Choroid plexus epithelial cell (primary cell): ENCODE measurements around the gene WDR74.
"Not testable (repeated sequence)": the region's sequence is repeated elsewhere in the genome, so short reads cannot be mapped to it uniquely, and the experiment has no call there.

Experiments
- DNase-seq: peaks from one replicate; pipeline ENCODE4 v3.0.0-alpha.2; 2010; ENCODE audit warnings: low read depth
- H3K4me3 ChIP-seq: 2 replicates; pipeline ENCODE4 v1.5.1; 2011; ENCODE audit warnings: low read depth, mild to moderate bottlenecking, control low read depth, low read length, moderate library complexity
- TF ChIP-seq, protein P1 (sequence below): conservative IDR thresholded peaks from 2 replicates; pipeline ENCODE4 v1.5.1; 2011; ENCODE audit warnings: low read depth, mild to moderate bottlenecking, control low read depth, inconsistent platforms, low read length, moderate library complexity

WDR74 gene

DNA sequence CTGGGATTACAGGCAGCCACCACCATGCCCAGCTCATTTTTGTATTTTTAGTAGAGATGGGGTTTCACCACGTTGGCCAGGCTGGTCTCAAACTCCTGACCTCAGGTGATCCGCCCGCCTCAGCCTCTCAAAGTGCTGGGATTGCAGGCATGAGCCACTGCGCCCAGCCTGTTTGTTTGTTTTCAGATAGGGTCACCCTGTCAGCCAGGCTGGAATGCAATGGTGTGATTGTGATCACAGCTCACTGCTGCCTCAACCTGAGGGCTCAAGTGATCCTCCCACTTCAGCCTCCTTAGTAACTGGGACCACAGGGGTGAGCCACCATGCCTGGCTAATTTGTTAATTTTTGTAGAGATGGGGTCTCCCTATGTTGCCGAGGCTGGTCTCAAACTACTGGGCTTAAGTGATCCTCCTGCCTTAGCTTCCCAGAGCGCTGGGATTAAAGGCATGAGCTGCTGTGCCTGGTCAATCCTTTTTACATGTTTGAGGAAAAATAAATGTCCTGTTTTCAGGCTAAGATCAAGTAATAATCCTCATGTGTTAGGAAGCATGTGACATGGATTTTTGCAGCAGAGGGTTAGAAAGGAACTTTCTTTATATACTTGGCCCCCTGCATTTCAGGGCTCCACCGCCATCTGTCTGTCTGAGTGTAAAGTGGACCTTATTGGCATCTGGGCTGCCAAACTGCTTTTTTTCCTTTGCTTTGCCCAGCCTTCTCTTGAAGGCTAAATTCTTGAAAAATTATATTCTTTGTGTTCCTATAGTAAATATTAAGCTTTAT lies 36.5 kb upstream of the WDR74 start:
- H3K4me3 ChIP-seq: no peak overlapping the region
- TF ChIP-seq, protein P1, sequence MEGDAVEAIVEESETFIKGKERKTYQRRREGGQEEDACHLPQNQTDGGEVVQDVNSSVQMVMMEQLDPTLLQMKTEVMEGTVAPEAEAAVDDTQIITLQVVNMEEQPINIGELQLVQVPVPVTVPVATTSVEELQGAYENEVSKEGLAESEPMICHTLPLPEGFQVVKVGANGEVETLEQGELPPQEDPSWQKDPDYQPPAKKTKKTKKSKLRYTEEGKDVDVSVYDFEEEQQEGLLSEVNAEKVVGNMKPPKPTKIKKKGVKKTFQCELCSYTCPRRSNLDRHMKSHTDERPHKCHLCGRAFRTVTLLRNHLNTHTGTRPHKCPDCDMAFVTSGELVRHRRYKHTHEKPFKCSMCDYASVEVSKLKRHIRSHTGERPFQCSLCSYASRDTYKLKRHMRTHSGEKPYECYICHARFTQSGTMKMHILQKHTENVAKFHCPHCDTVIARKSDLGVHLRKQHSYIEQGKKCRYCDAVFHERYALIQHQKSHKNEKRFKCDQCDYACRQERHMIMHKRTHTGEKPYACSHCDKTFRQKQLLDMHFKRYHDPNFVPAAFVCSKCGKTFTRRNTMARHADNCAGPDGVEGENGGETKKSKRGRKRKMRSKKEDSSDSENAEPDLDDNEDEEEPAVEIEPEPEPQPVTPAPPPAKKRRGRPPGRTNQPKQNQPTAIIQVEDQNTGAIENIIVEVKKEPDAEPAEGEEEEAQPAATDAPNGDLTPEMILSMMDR: peak; percentile 32
- peak; percentile 31 for DNase-seq

- no peak overlapping the region for H3K4me3 ChIP-seq
- no peak for DNase-seq
- TF ChIP-seq, protein P1: no peak
Observed at GRCh38 chr11:62874851-62875250, 35.5 kb upstream of the WDR74 start.

DNA sequence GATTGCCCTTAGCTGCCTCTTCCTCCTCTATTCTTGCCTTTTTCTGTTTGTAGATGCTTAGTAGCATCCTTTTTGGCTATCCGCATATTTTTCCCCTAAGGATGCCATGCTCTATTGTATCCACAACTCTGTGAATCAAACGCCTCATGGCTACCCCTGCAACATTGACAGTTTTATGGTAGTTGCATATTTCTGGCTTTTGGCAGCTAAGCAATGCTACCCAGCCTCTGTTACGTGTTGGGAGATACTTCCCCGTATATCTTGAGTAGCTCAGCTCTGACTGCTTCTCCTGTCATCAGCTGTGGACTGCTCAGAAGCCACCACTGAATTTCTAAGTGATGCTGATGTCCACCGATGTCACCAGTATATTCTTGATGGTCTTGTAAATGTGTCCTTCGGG lies 26.2 kb upstream of the WDR74 start:
- H3K4me3 ChIP-seq: no peak overlapping the region
- no peak for DNase-seq
- TF ChIP-seq, protein P1: no peak

DNA sequence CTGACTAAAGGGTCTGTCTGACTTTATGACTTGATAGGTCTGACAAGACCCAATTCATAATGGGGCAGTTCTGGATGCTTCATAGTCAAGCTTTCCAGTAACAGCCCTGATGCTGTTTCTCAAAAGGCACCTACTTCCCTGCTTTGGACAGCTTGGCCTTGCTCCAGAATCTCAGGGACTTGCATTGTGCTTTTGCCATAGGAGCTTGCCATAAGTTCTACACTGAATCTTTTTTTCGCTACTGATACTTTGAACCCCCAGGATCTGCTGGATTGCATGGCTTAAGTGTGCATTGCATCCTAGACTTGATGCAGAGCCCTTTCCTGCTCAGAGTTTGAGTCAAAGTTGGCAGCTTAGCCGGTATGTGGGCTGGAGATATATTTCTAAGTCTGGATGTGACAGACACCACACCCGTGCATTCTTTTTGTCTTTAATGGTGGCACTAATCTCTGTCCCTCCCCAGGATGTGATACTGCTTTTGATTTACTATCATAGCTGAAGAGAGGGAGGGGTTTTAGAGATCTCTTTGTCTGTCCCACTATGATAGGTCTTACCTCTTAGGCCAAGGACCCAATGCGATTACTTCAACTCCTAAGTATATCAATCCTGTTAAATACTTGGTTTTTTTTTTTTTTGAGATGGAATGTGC lies 24.4 kb upstream of the WDR74 start:
- TF ChIP-seq, protein P1: no peak
- DNase-seq: no peak
- no peak overlapping the region for H3K4me3 ChIP-seq

DNA sequence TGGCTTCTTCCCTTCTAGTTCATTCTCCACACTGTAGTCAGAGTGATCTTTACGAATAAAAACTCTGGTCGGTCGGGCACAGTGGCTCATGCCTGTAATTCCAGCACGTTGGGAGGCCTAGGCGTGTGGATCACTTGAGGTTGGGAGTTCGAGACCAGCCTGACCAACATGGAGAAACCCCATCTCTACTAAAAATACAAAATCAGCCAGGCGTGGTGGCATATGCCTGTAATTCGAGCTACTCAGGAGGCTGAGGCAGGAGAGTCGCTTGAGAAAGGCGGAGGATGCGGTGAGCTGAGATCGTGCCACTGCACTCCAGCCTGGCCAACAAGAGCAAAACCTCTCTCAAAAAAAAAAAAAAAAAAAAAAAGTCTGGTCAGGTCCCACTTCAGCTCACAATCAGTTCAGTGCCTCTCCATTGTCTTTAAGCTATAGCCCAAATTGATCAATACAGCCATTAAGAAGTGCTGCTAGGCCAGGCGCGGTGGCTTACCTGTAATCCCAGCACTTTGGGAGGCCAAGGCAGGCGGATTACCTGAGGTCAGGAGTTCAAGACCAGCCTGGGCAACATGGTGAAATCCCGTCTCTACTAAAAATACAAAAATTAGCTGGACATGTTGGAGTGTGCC lies 22.3 kb upstream of the WDR74 start:
- H3K4me3 ChIP-seq, DNase-seq: not testable (repeated sequence)

DNA sequence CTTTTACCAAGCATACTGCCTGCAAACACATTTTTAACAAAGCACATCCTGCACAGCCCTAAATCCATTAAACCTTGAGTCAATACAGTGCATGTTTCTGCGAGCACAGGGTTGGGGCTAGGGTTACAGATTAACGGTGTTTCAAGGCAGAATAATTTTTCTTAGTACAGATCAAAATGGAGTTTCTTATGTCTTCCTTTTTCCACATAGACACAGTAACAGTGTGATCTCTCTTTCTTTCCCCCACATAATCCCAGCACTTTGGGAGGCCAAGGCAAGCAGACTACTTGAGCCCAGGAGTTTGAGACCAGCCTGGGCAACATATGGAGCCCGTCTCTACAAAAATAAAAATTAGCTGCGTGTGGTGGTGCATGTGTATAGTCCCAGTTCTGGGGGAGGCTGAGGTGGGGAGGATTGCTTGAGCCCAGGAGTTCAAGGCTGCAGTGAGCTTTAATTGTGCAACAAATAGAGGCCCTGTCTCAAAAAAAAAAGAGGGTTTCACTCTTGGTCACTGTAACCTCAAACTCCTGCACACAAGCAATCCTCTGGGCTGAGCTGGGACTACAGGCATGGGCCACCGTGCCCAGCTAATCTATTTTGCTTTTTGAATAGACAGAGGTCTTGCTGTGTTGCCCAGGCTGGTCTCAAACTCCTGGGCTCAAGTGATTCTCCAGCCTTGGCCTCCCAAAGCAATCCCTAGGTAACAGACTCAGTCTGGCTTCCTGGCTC lies 21.6 kb upstream of the WDR74 start:
- no peak for DNase-seq

GRCh38 chr11:62859281-62859703 lies 19.9 kb upstream of the WDR74 start:
- not testable (repeated sequence) for H3K4me3 ChIP-seq

More for the DNA sequence above, 21.6 kb upstream of the WDR74 start:
- TF ChIP-seq, protein P1: no peak
- no peak overlapping the region for H3K4me3 ChIP-seq

More at GRCh38 chr11:62859281-62859703, 19.9 kb upstream of the WDR74 start:
- not testable (repeated sequence) for DNase-seq
